NCI-H1436 treated with DMSO at 0.1 percent for 48 hours (cell line): Measurements from ENCODE around the gene CUL2.
"Not testable (repeated sequence)": the region's sequence is repeated elsewhere in the genome, so short reads cannot be mapped to it uniquely, and the experiment has no call there.

Source experiments
- DNase-seq: peaks from one replicate; lab custom pipeline; 2025; lab: John Stamatoyannopoulos, UW

Gene CUL2

GRCh38 chr10:35079763-35080162, 10.4 kb downstream of the CUL2 start:
- DNase-seq = no peak

DNA sequence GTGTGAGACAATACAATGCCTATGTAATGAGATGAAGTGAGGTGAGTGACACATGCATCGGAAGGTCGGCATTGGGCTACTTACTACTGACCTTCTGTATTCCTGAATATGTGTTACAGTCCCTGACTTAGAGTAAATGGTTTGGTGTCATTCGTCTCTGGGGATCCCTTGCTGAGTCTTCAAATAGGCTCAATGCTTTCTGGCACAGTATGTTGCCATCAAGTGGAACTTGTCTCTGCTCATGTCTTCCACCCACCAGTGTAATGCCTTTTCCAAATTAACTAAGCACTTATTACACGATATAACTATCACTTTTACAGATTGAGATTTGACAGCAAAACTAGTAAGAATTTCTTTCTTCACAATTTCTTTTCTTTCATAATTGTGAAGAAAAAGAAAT, 10.9 kb downstream of the CUL2 start:
- no peak for DNase-seq

DNA sequence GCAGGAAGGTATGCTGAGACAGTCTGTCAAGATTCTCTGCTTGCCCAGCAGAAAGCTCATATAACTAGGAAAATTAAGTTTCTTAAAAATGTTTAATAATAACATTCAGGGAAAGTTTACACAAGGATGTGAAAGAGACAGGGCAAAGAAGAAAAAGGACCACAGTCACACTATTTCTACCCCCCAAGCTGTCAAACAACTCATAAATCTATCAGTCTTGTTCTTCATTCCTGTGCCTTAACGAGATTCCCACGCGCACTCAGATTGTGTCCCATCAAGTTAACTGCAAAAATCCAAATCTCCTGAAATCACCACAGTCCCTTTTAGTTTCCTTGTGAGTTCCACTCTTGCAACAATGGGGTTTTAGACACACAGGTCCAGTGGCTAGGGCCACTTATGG, 14.9 kb downstream of the CUL2 start:
- no peak for DNase-seq

GRCh38 chr10:35074266-35074665, 15.9 kb downstream of the CUL2 start:
- DNase-seq = no peak

- no peak for DNase-seq
Measured at GRCh38 chr10:35070521-35070920, 19.6 kb downstream of the CUL2 start.

- no peak for DNase-seq
Measured at GRCh38 chr10:35063837-35064454, 26.2 kb downstream of the CUL2 start.

- DNase-seq = no peak
Measured at GRCh38 chr10:35059481-35059880, 30.7 kb downstream of the CUL2 start.

- DNase-seq = no peak
Measured at GRCh38 chr10:35058686-35059085, 31.5 kb downstream of the CUL2 start.

GRCh38 chr10:35058134-35058533, 32.0 kb downstream of the CUL2 start:
- no peak for DNase-seq

- no peak for DNase-seq
Measured at GRCh38 chr10:35056686-35057085, 33.5 kb downstream of the CUL2 start.

DNA sequence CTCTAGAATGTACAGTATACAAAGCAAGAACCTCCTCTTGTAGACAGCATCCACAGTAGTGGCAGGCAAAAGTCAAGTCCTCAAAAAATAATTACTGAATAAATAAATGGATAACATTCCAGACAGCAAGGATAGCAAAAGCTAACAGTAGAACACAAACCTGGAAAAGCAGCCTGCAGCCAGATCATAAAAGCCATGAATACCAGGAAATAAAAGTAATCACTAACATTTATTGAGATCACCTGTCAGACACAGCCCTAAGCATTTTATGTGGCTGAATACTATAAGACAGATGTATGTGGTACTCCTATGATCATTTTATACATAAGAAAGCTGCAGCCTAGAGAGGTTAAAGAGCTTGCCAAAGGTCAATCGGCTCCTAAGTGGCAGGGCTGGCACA, 34.0 kb downstream of the CUL2 start:
- no peak for DNase-seq

- no peak for DNase-seq
Measured at GRCh38 chr10:35050568-35050967, 39.6 kb downstream of the CUL2 start.

DNA sequence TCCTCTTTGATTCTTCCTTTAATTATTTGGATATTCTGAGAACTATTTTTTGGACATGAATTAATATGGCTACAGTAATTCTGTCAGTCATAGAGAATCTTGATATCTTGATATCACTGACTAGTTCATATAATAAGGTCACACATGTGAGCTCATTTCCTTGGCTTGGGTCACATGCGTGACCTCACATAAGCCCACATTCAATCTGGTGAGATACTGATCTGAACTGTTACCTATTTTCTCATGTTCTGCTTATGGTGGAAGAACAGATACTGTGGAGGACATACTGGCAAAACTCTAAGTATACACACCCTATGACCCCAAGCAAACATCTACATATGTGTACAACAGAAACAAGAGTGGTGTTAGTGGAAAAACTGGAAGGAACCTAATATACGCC, 44.1 kb downstream of the CUL2 start:
- DNase-seq = no peak

GRCh38 chr10:35045275-35045674, 44.9 kb downstream of the CUL2 start:
- DNase-seq = not testable (repeated sequence)

- DNase-seq = no peak
Measured at GRCh38 chr10:35043796-35044344, 46.3 kb downstream of the CUL2 start.

DNA sequence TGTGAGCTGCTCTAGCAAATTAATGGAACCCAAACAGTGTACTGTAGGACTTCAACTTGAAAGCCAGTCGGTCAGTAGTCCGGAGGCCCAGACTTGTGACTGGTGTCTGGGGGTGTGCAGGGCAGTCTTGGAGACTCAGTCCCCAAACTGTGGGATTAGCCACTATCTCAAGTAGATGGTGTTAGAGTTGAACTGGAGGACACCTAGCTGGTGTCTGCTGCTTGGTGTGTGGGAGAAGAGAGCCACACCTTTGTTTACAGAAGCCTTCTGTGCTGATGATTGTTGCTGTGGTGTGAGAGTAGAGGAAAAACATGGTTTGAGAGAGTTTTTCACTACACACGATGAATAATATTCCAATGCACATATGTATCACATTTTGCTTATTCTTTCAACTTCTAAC, 47.4 kb downstream of the CUL2 start:
- DNase-seq = no peak

GRCh38 chr10:35041502-35041879, 48.6 kb downstream of the CUL2 start:
- DNase-seq = no peak

- DNase-seq = no peak
Measured at GRCh38 chr10:35040760-35041501, 49.2 kb downstream of the CUL2 start.

DNA sequence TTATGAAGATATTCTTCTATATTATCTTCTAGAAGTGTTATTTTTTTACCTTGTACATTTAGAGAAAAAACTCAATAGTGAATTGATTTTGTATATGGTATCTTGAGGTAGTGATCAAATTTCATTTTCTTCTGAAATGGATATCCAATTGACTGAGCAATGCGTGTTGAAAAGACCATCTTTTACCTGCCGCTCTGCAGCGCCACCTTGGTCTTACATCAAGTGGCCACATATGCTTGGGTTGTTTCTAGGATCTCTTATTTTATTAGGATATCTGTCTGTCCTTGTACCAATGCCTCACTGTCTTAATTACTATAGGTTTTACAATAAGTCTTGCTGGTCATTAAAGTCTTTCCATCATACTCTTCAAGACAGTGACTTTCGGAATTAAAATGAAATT, 53.0 kb downstream of the CUL2 start:
- DNase-seq = no peak

DNA sequence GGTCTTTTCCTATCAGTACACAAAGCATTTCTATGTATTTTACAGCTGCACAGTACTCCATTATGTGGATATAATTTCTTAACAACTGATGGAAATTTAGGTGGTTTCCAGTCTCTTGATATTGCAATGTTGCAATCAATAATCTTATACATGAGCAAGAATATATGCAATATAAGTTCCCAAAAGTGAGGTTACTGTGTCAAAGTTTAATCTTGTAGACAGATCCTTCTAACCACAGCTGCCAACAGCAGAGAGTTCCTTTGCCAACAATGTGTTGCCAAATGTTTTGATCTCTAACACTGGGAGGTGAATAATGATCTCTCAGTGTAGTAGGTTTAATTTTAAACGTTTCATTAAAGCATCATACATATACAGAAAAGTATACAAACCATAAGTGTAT, 54.5 kb downstream of the CUL2 start:
- DNase-seq = no peak

DNA sequence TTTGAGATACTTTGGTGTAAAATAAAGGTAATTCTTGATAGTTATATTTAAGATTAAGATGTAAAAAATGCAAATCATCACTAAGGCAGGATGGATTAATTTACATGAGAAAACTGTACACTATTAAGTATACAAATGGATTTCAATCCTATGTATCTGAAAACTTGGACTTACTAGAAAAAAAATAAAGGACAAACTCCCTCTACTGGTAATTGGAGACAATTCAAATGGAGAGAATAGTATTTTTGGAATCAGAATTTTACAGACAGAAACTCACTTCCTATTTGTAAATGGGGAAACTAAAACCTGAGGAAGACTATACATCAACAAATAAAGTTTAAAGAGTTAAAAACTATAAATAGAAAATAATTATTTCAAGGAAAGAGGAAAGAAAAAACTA, 62.6 kb downstream of the CUL2 start:
- DNase-seq = no peak

DNA sequence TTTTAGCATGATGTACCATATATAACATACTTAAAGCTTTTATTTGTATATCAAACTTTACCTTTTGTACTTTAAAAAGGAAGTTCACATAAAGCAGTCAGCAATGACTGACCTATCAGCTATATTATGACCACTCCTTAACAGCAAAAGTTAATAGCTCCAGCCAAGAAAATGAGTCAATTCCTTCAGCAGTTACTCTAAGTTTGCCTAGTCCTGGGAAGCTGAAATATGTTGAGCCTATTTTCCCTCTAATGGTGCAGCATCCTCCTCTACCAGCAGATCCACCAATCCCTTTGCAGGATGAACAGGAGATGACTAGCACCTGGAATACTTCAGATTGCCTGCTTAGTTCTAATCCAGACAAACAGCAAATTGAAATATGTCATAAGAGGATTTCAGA, 64.2 kb downstream of the CUL2 start:
- no peak for DNase-seq

DNA sequence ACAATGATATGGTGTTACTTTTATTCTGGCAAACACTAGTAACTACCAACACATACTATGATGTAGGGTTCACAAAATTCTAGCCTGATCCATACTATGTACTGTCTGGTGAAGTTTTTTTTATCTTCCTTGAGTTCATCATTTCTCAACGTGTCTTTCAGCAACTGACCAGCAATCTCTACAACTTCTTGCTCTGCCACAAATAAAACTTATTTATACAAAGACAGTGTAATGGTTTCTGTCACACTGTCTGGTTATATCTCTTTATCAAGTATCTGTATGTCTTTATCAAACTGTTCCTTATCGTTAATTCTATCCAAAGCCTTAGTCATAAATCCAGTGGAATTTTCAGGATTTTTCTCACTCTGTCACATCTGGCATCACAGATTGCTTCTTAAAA, 69.7 kb downstream of the CUL2 start:
- no peak for DNase-seq
